ENCODE measurements around the gene BRAF. TPM values are rescaled to one million over a fixed set of nuclear protein-coding genes. Genes with fewer than 3 reads are reported as not detected.
"Not testable (repeated sequence)": the region's sequence is repeated elsewhere in the genome, so short reads cannot be mapped to it uniquely, and the experiment has no call there.

The BRAF gene
- total RNA-seq, 3 donors from 2014 or later: 25.5 to 44.2 (median 29.2) TPM

DNA sequence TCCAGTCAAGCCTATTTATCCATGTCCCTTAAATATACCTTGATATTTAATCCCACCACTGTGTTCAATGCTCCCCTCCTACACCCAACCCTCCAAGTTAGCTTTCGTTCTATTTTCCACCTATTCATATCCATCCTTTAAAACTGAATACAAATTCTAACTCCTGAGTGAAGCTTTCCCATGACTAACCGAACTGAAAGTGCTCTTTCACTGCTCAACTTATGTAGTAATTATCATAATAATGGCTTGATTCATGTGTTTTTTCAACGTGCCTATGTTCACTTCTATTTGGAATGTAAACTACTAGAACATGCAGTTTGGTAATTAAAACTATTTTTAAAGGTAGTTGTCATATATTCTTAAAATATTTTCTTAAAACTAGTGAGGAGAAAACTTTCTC lies 170.2 kb downstream of the BRAF start:
- Histone ChIP-seq H3K4me1 (ENCODE audit: low read depth) (no peaks in the 10 kb centered on the region), H3K9me3 (no peaks in the 10 kb centered on the region), H3K36me3 (ENCODE audit: low read depth) (no peaks in the 10 kb centered on the region), H3K4me3 (no peak overlapping the region)
- DNase-seq (no peak), ATAC-seq (no peak)
- TF ChIP-seq CTCF (IDR thresholded peaks at IDR 0.05): no peak
- intact Hi-C loops (cut with DNase I, micrococcal nuclease): no loop called here

GRCh38 chr7:140752533-140752932 lies 172.2 kb downstream of the BRAF start:
- Histone ChIP-seq H3K36me3 (ENCODE audit: low read depth) (no peaks in the 10 kb centered on the region), H3K4me1 (ENCODE audit: low read depth) (no peaks in the 10 kb centered on the region), H3K4me3 (no peak overlapping the region), H3K9me3 (no peaks in the 10 kb centered on the region)
- TF ChIP-seq CTCF (IDR thresholded peaks at IDR 0.05): no peak
- no peak for ATAC-seq
- no peak for DNase-seq
- intact Hi-C loops (cut with DNase I, micrococcal nuclease): no loop called here

- ATAC-seq (no peak), DNase-seq (no peak)
- Histone ChIP-seq H3K4me3 (no peak overlapping the region), H3K36me3 (ENCODE audit: low read depth) (no peaks in the 10 kb centered on the region), H3K9me3 (no peaks in the 10 kb centered on the region), H3K4me1 (ENCODE audit: low read depth) (no peaks in the 10 kb centered on the region)
- intact Hi-C loops (cut with DNase I, micrococcal nuclease): no loop called here
- TF ChIP-seq CTCF (IDR thresholded peaks at IDR 0.05): no peak
Observed at GRCh38 chr7:140746751-140747150, 178.0 kb downstream of the BRAF start.

DNA sequence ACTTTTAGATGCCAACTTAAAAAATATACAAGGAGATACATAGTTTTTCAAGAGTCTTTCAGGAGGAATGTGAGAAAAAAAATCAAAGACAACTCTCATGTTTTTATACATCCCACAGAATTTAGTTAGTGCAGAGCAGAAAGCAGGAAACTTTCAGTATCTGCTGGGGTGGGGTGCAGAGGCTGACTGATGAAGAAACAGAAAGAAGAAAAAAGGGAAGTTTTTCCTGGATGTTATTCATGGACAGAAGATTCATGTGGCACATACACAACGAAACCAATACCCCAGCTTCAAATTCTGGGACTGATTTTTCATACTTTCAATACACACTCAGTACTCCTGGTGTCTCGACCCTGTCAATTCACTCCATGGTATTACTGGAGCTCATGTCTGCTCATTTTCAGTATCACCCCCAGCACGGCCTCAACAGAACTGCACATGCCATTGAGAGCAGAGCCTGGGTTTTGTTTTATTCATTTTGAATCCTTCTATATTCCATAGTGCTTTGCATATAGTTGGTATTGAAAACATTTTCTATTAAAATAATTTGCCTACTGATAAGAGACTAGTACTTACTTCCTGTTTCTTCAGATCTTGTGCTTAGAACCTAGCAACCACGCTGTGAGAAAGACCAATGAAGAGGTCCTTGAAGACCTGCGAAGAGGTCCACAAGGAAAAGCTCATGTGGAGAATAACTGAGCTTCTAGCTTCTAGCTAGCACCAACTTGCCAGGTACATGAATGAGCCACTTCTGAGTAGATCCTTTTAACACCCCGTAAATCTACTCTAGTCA lies 179.3 kb downstream of the BRAF start:
- no peak overlapping the region for H3K4me3 ChIP-seq
- no peaks in the 10 kb centered on the region for H3K9me3 ChIP-seq
- TF ChIP-seq CTCF (IDR thresholded peaks at IDR 0.05): no peak
- DNase-seq (no peak), ATAC-seq (no peak)
- intact Hi-C loops (cut with DNase I, micrococcal nuclease): no loop called here
- no peaks in the 10 kb centered on the region for H3K36me3 ChIP-seq (ENCODE audit: low read depth)
- H3K4me1 ChIP-seq (ENCODE audit: low read depth): no peaks in the 10 kb centered on the region

GRCh38 chr7:140744005-140744404 lies 180.7 kb downstream of the BRAF start:
- Histone ChIP-seq H3K9me3 (no peaks in the 10 kb centered on the region), H3K36me3 (ENCODE audit: low read depth) (no peaks in the 10 kb centered on the region), H3K4me1 (ENCODE audit: low read depth) (no peaks in the 10 kb centered on the region), H3K4me3 (no peak overlapping the region)
- TF ChIP-seq CTCF (IDR thresholded peaks at IDR 0.05): no peak
- ATAC-seq: no peak
- no peak for DNase-seq
- intact Hi-C loops (cut with DNase I, micrococcal nuclease): no loop called here

GRCh38 chr7:140743255-140743654 lies 181.5 kb downstream of the BRAF start:
- ATAC-seq; H3K36me3 ChIP-seq (ENCODE audit: low read depth); DNase-seq; intact Hi-C loops (cut with DNase I, micrococcal nuclease); H3K9me3 ChIP-seq; H3K4me1 ChIP-seq (ENCODE audit: low read depth); H3K4me3 ChIP-seq: not testable (repeated sequence)

All from mucosa of descending colon (tissue), 3 donors.